IPS-NIHi11 (cell line): ENCODE results near the gene ELMO2.

Experiments
- DNase-seq: peaks from one replicate; pipeline ENCODE4 v3.0.0; 2012; ENCODE audit warnings: mixed read lengths, low spot score

The ELMO2 gene

GRCh38 chr20:46367967-46368901 is 38.2 kb downstream of the ELMO2 start:
- no peak for DNase-seq

DNA sequence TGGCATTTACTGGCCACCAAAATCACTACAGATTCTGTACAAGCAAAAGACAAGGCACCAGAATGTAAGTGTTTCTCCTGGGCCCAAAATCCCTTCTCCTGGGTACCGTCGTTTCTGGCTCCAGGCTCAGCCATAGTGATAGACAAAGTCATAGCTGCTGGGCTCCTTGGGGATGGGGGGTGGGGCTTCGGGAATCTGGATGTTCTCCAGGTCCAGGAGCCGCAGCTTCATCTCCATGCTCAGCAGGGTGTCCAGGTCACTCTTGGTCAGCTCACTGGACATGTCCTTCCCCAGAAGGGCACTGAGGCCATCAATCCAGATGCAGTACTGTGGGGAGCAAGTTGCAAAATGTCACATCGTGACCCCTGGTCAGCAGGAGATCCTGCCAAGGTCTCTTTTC is 39.2 kb downstream of the ELMO2 start:
- DNase-seq = no peak

- no peak for DNase-seq
Observed at GRCh38 chr20:46366826-46367225, 39.6 kb downstream of the ELMO2 start.

GRCh38 chr20:46365487-46366220 is 40.8 kb downstream of the ELMO2 start:
- DNase-seq = no peak

- DNase-seq = no peak
Observed at GRCh38 chr20:46364670-46365486, 41.5 kb downstream of the ELMO2 start.

DNA sequence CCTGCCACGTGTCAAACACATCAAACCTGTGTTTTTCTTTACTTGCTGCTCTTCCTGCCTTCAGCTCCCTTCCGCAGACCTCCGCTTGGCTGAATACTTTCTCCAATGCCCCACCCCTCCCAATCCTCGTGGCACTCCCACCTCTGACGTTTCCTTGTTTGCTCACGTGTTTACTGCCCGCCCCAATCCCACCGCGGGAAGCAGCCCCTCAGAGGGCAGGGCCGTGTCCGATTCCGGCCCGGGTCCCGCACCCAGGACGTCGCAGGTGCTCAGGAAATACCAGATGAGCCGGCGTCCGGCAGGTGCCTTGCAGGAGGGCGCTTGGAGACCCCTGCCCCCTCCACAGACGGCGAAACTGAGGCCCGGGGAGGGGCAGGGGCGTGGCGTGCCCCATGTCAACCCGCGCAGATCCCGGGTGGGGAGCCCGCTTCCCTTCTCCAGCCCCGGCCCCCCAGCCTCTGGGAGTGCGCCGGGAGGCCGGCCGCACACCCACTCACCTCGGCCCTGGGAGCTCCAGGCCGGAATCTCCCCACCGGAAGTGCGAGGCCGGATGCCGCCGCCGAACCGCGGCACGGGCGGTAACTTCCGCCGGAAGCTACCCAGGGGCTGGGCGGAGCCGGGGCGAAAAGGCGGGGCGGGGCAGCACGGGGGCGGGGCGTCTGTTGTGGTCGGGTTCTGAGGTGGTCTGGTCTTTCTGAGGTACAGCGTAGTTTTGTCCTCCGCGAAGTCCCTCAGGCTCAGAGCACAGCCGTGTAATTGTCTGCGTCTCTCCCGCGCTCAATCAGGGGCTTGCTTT is 42.3 kb downstream of the ELMO2 start:
- peak; percentile 98 for DNase-seq

GRCh38 chr20:46362921-46363867 is 43.2 kb downstream of the ELMO2 start:
- DNase-seq = no peak

GRCh38 chr20:46361811-46362210 is 44.6 kb downstream of the ELMO2 start:
- no peak for DNase-seq

DNA sequence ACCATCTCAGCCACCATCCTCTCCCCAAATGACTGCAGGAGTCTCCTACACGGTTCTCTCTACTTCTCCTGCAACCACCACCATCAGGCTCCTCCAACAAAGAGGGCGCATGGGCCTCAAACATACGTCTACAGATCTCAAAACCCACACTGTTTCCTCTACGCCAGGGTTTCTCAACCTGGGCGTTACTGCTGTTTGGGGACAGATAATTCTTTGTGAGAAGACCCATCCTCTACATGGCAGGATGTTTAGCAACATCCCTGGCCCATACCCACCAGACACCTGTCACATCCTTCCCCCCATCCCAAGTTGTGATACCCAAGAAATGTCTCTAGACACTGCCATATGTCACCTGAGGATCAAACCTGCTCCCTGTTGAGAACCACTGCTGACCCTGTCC is 45.0 kb downstream of the ELMO2 start:
- DNase-seq = no peak

- no peak for DNase-seq
Observed at GRCh38 chr20:46359233-46359751, 47.1 kb downstream of the ELMO2 start.

GRCh38 chr20:46358346-46359058 is 47.9 kb downstream of the ELMO2 start:
- DNase-seq = no peak

- DNase-seq = no peak
Observed at GRCh38 chr20:46357030-46357514, 49.3 kb downstream of the ELMO2 start.

DNA sequence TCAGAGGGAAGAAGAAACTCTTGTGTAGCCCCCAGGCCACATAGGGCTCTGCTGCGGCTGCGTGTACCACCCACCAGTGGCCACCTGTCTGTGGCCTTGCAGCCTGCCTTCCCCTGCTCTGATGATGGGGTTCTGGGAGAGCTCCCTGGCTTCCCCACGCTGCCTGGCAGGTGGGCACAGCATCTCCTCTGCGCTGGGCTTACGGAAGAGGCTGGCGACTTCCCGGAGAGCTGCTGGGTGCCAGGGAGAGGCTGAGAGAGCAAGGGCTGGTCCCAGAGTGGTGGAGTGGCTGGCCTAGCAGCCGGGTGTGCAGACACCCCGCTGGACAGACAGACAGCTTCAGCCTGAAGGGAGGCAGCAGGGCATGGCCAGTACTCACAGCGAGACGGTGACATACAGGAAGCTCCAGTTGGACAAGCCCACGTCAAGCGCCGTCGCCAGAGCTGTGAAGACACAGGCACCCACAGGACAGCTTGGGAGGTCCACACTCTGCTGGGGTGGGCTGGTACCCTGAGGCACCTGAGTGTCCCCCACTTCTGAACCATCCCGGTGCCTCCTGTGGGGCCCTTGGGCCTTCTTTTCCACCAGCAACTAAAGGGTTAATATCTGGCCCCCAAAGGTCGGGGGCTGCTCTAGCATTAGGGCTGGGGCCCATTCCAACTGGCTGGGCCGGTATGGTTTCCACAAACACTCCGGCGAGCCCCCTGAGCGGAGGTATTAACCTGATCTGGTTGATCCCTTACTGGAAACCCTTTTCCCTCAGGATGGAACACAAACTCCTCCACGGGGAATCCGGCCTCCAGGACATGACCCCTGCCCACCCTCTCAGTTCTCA is 50.0 kb downstream of the ELMO2 start:
- no peak for DNase-seq

DNA sequence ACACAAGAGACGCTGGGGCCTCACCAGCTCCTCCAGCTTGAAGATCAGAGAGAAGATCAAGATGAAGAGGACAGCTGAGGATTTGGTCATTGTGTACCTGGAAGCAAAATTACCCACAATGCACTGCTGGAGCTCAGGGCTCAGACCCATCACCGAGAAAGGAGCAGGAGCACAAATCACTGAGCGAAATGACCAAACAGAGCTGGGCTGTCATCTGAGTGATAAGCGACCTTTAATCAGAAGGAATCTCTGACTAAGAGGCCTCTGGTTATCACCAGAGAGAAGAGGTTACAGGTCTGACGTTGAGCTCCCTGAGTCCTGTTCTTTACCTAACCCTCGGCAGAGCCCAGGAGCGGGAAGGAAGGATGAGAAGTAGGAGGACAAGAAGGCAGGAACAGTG is 50.6 kb downstream of the ELMO2 start:
- no peak for DNase-seq

DNA sequence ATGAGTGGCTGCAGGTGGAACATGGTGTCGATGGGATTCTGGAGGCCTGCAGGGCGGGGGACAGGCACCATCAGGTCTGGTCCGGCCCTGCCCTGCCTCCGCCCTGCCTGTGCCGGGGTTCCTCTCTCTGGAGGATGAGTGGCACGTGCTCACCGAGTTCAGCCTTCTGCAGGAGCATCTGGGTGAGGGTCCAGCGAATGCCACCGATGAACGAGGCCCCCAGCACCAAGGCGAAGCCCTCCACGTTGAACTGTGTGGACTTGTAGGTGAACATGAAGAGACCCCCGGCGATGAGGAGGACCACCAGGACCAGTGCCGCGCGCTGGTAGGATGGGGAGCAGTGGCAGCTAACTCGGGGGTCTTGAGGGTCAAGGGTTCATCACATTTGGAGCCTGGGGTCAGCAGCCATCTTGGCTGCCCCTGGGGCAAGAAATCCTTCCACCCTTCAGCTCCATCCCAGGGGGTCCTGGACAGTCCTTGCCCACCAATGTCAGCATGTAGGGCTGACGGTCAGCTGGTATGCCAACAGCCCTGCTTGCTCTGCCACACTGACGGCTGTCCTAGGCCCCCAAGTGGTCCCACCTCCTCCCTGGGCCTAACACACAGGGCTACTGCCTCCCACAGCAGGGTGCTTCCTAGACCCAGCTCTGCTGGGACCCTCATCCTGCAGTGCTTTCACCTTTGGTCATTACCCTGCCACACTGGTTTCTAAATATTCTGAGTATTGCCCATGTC is 51.3 kb downstream of the ELMO2 start:
- no peak for DNase-seq

DNA sequence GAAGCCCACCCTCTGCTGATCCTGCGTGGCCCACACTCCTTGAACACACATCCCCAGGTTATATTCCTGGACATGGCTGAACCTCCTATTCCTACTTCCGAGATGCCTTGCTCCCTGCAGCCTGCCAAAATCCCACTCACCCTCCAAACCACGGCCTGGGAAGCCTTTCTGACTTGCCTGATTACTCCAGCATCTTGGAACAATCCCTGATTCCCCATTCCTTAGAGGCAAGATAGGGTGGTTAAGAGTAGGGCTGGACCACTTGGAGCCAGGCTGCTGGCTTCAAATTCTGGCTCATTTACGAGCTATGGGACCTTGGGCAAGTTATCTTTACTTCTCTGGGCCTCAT is 52.2 kb downstream of the ELMO2 start:
- DNase-seq = no peak

GRCh38 chr20:46353500-46354206 is 52.8 kb downstream of the ELMO2 start:
- DNase-seq = no peak
